Keratinocyte (primary cell): ENCODE measurements around the gene NEDD1. TPM values are rescaled to one million over a fixed set of nuclear protein-coding genes. Genes with fewer than 3 reads are reported as not detected.

ENCODE experiments used
- DNase-seq: peaks from one replicate; pipeline ENCODE4 v3.0.0-alpha.2; 2011; ENCODE audit warnings: low read depth, missing footprints, low spot score
- FAIRE-seq: peaks from 2 replicates; lab custom pipeline; 2011; peaks lifted over from hg19 to GRCh38; lab: Jason Lieb, UNC
- H2AFZ ChIP-seq: 2 replicates; pipeline ENCODE4 v1.6.0; 2012; ENCODE audit warnings: low read length, control low read depth, inconsistent platforms; ENCODE audit not compliant: control insufficient read depth
- H3K27ac ChIP-seq: 2 replicates; pipeline ENCODE4 v1.5.1; 2011; ENCODE audit warnings: low read length; ENCODE audit not compliant: control insufficient read depth, insufficient read depth
- H3K27me3 ChIP-seq: 3 replicates; pipeline ENCODE4 v1.6.0; 2011; ENCODE audit warnings: low read length; ENCODE audit not compliant: control insufficient read depth, insufficient read depth; ENCODE audit errors: extremely low read depth
- H3K36me3 ChIP-seq, 2 experiments: 2 replicates in 1 of 2; 3 replicates in 1 of 2; pipeline ENCODE4 v1.5.1; 2011; ENCODE audit warnings: low read length in 2 of 2, mild to moderate bottlenecking in 1 of 2; ENCODE audit not compliant: control insufficient read depth in 2 of 2, insufficient read depth in 2 of 2; ENCODE audit errors: extremely low read depth in 1 of 2
- H3K4me1 ChIP-seq: 3 replicates; pipeline ENCODE4 v1.5.1; 2011; ENCODE audit warnings: low read length; ENCODE audit not compliant: control insufficient read depth, insufficient read depth; ENCODE audit errors: extremely low read depth
- H3K4me2 ChIP-seq: 3 replicates; pipeline ENCODE4 v1.6.0; 2011; ENCODE audit warnings: low read depth, low read length; ENCODE audit not compliant: control insufficient read depth, insufficient read depth; ENCODE audit errors: extremely low read depth
- H3K4me3 ChIP-seq, 3 experiments: fragments of 200-600 bp in 1 of 3; sonication (generic) in 1 of 3; 2 replicates in 2 of 3; 3 replicates in 1 of 3; pipeline ENCODE4 v1.5.1; 2011 to 2016; ENCODE audit warnings: low read length in 3 of 3, mild to moderate bottlenecking in 3 of 3, control low read depth in 2 of 3, inconsistent platforms in 1 of 3, low read depth in 1 of 3, mixed read lengths in 1 of 3, mixed run types in 1 of 3, moderate library complexity in 1 of 3; ENCODE audit not compliant: control insufficient read depth in 2 of 3, insufficient read depth in 2 of 3; ENCODE audit errors: extremely low read depth in 1 of 3
- H3K79me2 ChIP-seq: 2 replicates; pipeline ENCODE4 v1.6.0; 2012; ENCODE audit warnings: low read length; ENCODE audit not compliant: control insufficient read depth, insufficient read depth
- H3K9ac ChIP-seq: 3 replicates; pipeline ENCODE4 v1.6.0; 2011; ENCODE audit warnings: low read length; ENCODE audit not compliant: control insufficient read depth, insufficient read depth; ENCODE audit errors: extremely low read depth
- H3K9me1 ChIP-seq: 3 replicates; pipeline ENCODE4 v1.6.0; 2011; ENCODE audit warnings: low read length; ENCODE audit not compliant: control insufficient read depth, insufficient read depth; ENCODE audit errors: extremely low read depth
- H3K9me3 ChIP-seq: 2 replicates; pipeline ENCODE4 v1.5.1; 2012; ENCODE audit warnings: low read depth, low read length; ENCODE audit not compliant: control insufficient read depth
- H4K20me1 ChIP-seq: 3 replicates; pipeline ENCODE4 v1.6.0; 2011; ENCODE audit warnings: low read length; ENCODE audit not compliant: control insufficient read depth, insufficient read depth; ENCODE audit errors: extremely low read depth
- EZH2 ChIP-seq: IDR thresholded peaks from one replicate; pipeline ENCODE4 v1.6.1; 2012; ENCODE audit warnings: inconsistent platforms, mild to moderate bottlenecking, low read length, moderate library complexity
- dilution Hi-C: fragments of 300-500 bp; cut with MboI; formaldehyde crosslinking; loops from one replicate; pipeline ENCODE4 v1.7.0; 2020; ENCODE audit warnings: low sequenced_read_pairs; ENCODE audit not compliant: extremely low pct_ligation_motif_present
- polyA plus RNA-seq, 5 experiments: library from polyadenylated mRNA; depleted of rRNA in 3 of 5; stranded (reverse) in 3 of 5; stranded (forward) in 1 of 5; unstranded in 1 of 5; fragments of >200 nt; gene quantifications; 1 replicate in 1 of 5; 2 replicates in 3 of 5; 3 replicates in 1 of 5; pipeline versions ENCODE4 v1.2.1 to v1.2.3, GENCODE V29; 2011 to 2012; ENCODE audit warnings: missing spikeins in 2 of 5, low read depth in 1 of 5, low replicate concordance in 1 of 5
- TF ChIP-seq, protein P1 (sequence below), 3 experiments: IDR thresholded peaks in 1 of 3; conservative IDR thresholded peaks in 1 of 3; optimal IDR thresholded peaks in 1 of 3; 2 replicates in 2 of 3; 3 replicates in 1 of 3; pipeline versions ENCODE3 to v1.5.1; 2011; ENCODE audit warnings: low read length in 3 of 3, mild to moderate bottlenecking in 3 of 3, moderate library complexity in 2 of 3, control low read depth in 1 of 3, inconsistent platforms in 1 of 3; ENCODE audit not compliant: insufficient read depth in 2 of 3; ENCODE audit errors: extremely low read depth in 1 of 3

Gene NEDD1
- polyA plus RNA-seq, 1 donor (not counting 4 experiments of a cell fraction or from before 2014, with no cell fraction given) = 44.4 TPM

GRCh38 chr12:96902076-96902475 is 5.0 kb upstream of the NEDD1 start:
- Histone ChIP-seq H3K9me3 (no peaks in the 10 kb centered on the region), H3K4me1 (no peaks in the 10 kb centered on the region), H3K27me3 (no peaks in the 10 kb centered on the region), H4K20me1 (no peaks in the 10 kb centered on the region), H3K9me1 (no peaks in the 10 kb centered on the region), H3K9ac (no peak overlapping the region), H3K36me3 (no peaks in the 10 kb centered on the region), H3K4me2 (no peak overlapping the region), H2AFZ (no peak overlapping the region), H3K27ac (no peak overlapping the region), H3K79me2 (no peaks in the 10 kb centered on the region), H3K4me3 (no peak overlapping the region)
- dilution Hi-C loops = no loop called here
- no peak for DNase-seq
- TF ChIP-seq, protein P1, sequence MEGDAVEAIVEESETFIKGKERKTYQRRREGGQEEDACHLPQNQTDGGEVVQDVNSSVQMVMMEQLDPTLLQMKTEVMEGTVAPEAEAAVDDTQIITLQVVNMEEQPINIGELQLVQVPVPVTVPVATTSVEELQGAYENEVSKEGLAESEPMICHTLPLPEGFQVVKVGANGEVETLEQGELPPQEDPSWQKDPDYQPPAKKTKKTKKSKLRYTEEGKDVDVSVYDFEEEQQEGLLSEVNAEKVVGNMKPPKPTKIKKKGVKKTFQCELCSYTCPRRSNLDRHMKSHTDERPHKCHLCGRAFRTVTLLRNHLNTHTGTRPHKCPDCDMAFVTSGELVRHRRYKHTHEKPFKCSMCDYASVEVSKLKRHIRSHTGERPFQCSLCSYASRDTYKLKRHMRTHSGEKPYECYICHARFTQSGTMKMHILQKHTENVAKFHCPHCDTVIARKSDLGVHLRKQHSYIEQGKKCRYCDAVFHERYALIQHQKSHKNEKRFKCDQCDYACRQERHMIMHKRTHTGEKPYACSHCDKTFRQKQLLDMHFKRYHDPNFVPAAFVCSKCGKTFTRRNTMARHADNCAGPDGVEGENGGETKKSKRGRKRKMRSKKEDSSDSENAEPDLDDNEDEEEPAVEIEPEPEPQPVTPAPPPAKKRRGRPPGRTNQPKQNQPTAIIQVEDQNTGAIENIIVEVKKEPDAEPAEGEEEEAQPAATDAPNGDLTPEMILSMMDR (optimal IDR thresholded peaks at IDR 0.05 in 1 of 3, IDR thresholded peaks at IDR 0.05 in 1 of 3, conservative IDR thresholded peaks at IDR 0.05 in 1 of 3; ENCODE audit: extremely low read depth in 1 of 3, insufficient read depth in 2 of 3, low read length in 3 of 3) = no peak
- TF ChIP-seq EZH2 = no peak
- no peak for FAIRE-seq

DNA sequence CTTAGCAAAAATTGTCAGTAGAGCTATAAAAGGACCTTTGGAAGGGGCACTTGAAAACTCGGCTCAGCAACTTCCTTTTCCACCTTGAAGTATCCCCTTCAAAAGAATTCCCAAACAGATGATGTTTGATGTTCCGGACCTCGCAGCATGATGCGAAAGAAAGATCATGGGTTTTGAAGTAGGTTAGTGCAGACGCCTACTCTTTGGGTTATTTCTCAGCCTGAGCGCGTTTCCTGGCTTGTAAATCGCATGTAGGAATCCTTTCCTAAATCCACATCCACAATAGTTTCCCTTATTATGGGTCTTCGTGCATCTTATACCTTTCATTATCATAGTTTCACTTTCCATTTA is 584 bp upstream of the NEDD1 start:
- FAIRE-seq = peak; percentile 34

More for the DNA sequence above, 584 bp upstream of the NEDD1 start:
- Histone ChIP-seq H4K20me1 (no peaks in the 10 kb centered on the region), H3K4me3 (peak overlapping the region; percentile 62 to 84 (median 72)), H3K4me1 (peaks cover 7% of the 10 kb centered on the region), H3K79me2 (peaks cover 33% of the 10 kb centered on the region), H2AFZ (peak overlapping the region; percentile 95), H3K27ac (peak overlapping the region; percentile 68), H3K36me3 (peaks cover 0 to 6% of the 10 kb centered on the region in 2 experiments), H3K4me2 (peak overlapping the region; percentile 80), H3K9me1 (no peaks in the 10 kb centered on the region), H3K27me3 (no peaks in the 10 kb centered on the region), H3K9ac (peak overlapping the region; percentile 74), H3K9me3 (no peaks in the 10 kb centered on the region)
- TF ChIP-seq EZH2 = no peak
- TF ChIP-seq, protein P1 (optimal IDR thresholded peaks at IDR 0.05 in 1 of 3, IDR thresholded peaks at IDR 0.05 in 1 of 3, conservative IDR thresholded peaks at IDR 0.05 in 1 of 3; ENCODE audit: extremely low read depth in 1 of 3, insufficient read depth in 2 of 3, low read length in 3 of 3) = no peak
- dilution Hi-C loops = no loop called here
- DNase-seq = no peak
